ENCODE measurements around the gene ABCG4.

DNA sequence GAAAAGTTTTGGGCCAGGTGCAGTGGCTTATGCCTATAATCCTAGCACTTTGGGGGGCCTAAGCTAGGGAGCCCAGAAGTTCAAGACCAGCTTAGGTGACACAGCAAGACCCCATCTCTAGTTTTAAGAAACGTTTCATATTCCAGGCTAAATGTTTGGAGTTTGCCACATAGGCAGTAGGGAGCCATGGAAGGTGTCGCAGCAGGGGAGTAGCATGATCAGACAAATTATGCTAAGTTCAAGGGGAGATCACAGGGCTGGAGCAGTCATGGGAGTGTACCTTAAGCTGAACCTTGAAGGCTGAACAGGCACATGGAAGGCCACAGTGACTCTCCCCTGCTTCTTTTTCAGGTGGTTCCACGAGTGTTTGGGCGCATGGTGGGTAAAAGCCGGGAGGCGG lies 30.5 kb downstream of the ABCG4 start:
- TF ChIP-seq POLR2A (IDR thresholded peaks at IDR 0.05) (no peak), POLR2AphosphoS5 (IDR thresholded peaks at IDR 0.05) (no peak)
- TF ChIP-seq, protein P1, sequence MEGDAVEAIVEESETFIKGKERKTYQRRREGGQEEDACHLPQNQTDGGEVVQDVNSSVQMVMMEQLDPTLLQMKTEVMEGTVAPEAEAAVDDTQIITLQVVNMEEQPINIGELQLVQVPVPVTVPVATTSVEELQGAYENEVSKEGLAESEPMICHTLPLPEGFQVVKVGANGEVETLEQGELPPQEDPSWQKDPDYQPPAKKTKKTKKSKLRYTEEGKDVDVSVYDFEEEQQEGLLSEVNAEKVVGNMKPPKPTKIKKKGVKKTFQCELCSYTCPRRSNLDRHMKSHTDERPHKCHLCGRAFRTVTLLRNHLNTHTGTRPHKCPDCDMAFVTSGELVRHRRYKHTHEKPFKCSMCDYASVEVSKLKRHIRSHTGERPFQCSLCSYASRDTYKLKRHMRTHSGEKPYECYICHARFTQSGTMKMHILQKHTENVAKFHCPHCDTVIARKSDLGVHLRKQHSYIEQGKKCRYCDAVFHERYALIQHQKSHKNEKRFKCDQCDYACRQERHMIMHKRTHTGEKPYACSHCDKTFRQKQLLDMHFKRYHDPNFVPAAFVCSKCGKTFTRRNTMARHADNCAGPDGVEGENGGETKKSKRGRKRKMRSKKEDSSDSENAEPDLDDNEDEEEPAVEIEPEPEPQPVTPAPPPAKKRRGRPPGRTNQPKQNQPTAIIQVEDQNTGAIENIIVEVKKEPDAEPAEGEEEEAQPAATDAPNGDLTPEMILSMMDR (IDR thresholded peaks at IDR 0.05) = no peak
